Retinal pigment epithelial cell (primary cell): ENCODE results near the gene SMARCD1.

ENCODE experiments used
- DNase-seq: peaks from one replicate; pipeline ENCODE4 v3.0.0-alpha.2; 2010; ENCODE audit warnings: low read depth
- H3K4me3 ChIP-seq: 2 replicates; pipeline ENCODE4 v1.5.1; 2011; ENCODE audit warnings: mild to moderate bottlenecking, low read length, control low read depth, moderate library complexity
- TF ChIP-seq, protein P1 (sequence below): conservative IDR thresholded peaks from 2 replicates; pipeline ENCODE4 v1.5.1; 2011; ENCODE audit warnings: low read depth, low read length, control low read depth, inconsistent platforms

SMARCD1 gene

GRCh38 chr12:50061171-50061570, 24.0 kb upstream of the SMARCD1 start:
- DNase-seq: no peak
- TF ChIP-seq, protein P1, sequence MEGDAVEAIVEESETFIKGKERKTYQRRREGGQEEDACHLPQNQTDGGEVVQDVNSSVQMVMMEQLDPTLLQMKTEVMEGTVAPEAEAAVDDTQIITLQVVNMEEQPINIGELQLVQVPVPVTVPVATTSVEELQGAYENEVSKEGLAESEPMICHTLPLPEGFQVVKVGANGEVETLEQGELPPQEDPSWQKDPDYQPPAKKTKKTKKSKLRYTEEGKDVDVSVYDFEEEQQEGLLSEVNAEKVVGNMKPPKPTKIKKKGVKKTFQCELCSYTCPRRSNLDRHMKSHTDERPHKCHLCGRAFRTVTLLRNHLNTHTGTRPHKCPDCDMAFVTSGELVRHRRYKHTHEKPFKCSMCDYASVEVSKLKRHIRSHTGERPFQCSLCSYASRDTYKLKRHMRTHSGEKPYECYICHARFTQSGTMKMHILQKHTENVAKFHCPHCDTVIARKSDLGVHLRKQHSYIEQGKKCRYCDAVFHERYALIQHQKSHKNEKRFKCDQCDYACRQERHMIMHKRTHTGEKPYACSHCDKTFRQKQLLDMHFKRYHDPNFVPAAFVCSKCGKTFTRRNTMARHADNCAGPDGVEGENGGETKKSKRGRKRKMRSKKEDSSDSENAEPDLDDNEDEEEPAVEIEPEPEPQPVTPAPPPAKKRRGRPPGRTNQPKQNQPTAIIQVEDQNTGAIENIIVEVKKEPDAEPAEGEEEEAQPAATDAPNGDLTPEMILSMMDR: no peak
- H3K4me3 ChIP-seq: no peak overlapping the region

DNA sequence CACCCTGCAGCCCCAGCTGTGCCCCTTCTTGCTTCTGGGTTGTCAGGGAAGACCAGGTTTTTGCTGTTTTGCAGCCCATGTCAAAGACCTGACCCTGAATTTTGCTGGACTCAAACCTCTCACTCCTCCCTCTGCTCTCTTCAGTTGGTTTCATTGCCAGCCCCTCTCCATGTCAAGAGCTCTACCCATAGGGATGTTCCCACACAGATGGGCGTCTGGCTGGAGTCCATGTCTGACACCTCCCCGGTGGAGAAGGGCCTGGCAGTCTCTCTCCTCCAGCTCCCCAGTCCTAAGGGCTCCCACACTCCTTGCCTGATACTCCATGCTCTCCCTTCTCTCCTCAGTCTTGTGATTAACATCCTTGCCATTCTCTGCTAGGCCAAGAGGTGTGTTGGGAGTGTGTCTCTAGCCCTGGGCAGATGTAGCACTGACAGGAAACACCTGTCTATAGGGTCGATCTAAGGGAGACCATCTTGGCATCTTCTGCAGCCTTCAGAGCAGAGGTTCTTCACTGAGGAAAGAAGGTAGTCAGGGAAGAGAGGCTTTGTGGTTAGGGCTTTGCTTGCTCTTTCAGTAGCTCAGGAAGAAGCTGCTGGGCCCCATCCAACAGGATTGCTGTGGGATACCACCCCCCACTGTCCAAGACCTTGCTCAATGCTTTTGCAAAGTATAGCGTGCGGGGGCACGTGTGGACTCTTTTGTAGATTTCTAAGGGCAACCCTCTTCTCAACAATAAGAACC, 23.0 kb upstream of the SMARCD1 start:
- DNase-seq: no peak
- TF ChIP-seq, protein P1: no peak
- H3K4me3 ChIP-seq: no peak overlapping the region

- no peak overlapping the region for H3K4me3 ChIP-seq
- no peak for DNase-seq
- TF ChIP-seq, protein P1: no peak
Measured at GRCh38 chr12:50062728-50063460, 22.2 kb upstream of the SMARCD1 start.

GRCh38 chr12:50065726-50066310, 19.3 kb upstream of the SMARCD1 start:
- no peak for DNase-seq
- no peak overlapping the region for H3K4me3 ChIP-seq
- TF ChIP-seq, protein P1: no peak

- H3K4me3 ChIP-seq: no peak overlapping the region
- TF ChIP-seq, protein P1: no peak
- peak; percentile 80 for DNase-seq
Measured at GRCh38 chr12:50066402-50066801, 18.7 kb upstream of the SMARCD1 start.

DNA sequence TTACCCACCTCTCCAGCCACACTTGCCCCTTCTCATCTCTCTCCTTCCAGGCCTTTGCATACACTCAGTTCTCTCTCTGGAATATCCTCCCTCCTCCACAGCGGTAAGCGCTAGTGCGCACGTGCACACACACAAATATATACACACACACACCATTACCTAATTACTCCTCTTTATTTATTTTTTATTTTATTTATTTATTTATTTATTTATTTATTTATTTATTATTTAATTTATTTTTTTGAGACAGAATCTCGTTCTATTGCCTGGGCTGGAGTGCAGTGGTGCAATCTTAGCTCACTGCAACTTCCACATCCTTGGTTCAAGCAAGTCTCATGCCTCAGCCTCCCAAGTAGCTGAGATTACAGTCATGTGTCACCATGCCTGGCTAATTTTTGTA, 16.1 kb upstream of the SMARCD1 start:
- no peak for DNase-seq
- TF ChIP-seq, protein P1: no peak

More for the DNA sequence above, 16.1 kb upstream of the SMARCD1 start:
- no peak overlapping the region for H3K4me3 ChIP-seq
